Fibroblast of mammary gland (primary cell): ENCODE data around the gene NPAS4.

Experiments used
- DNase-seq: peaks from one replicate; pipeline ENCODE4 v3.0.0-alpha.2; 2010; ENCODE audit warnings: low read depth
- H3K4me3 ChIP-seq: 2 replicates; pipeline ENCODE4 v1.5.1; 2011; ENCODE audit warnings: low read depth, mild to moderate bottlenecking, low read length, moderate library complexity; ENCODE audit not compliant: control insufficient read depth
- TF ChIP-seq, protein P1 (sequence below): conservative IDR thresholded peaks from 2 replicates; pipeline ENCODE4 v1.5.1; 2011; ENCODE audit warnings: low read depth, low read length, inconsistent platforms; ENCODE audit not compliant: control insufficient read depth, insufficient read depth

Gene NPAS4

DNA sequence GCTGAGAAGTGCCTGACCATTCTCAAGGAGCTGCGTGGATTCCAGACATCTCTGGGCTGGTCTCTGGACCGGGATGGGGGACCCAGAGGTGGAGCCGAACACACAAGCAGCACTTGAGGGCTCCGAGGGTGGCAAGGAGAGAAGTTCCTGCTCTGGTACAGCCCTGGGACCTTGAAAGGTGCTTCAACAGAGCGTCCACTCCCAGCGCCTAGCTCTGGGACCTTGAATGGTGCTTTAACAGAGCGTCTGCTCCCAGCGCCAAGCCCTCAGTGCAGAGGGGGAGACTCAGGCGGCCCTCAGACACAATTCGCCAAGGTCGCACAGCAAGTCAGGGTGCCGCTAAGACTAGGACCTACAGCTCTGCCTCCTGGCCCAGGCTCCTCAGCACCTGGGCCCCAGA lies 10.6 kb upstream of the NPAS4 start:
- no peak overlapping the region for H3K4me3 ChIP-seq
- no peak for DNase-seq
- TF ChIP-seq, protein P1, sequence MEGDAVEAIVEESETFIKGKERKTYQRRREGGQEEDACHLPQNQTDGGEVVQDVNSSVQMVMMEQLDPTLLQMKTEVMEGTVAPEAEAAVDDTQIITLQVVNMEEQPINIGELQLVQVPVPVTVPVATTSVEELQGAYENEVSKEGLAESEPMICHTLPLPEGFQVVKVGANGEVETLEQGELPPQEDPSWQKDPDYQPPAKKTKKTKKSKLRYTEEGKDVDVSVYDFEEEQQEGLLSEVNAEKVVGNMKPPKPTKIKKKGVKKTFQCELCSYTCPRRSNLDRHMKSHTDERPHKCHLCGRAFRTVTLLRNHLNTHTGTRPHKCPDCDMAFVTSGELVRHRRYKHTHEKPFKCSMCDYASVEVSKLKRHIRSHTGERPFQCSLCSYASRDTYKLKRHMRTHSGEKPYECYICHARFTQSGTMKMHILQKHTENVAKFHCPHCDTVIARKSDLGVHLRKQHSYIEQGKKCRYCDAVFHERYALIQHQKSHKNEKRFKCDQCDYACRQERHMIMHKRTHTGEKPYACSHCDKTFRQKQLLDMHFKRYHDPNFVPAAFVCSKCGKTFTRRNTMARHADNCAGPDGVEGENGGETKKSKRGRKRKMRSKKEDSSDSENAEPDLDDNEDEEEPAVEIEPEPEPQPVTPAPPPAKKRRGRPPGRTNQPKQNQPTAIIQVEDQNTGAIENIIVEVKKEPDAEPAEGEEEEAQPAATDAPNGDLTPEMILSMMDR, result no peak

DNA sequence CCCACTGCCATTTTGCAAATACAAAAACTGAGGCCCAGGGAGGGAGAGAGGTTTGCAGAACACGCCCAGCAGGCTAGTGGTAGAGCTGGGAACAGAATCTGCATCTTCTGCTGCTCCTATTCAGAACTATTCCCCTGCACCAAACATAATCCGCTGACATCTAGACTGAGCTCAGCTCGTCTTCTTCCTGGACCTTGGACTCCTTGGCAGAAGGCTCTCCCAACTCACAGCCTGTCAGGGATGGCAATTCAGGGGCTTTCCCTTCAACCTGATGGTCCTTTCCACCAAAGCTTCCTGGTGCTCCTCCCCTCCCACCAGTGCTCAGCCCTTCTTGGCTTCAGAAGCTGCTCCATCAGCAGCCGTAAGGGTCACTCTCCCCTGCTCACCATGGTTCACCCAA lies 9.5 kb upstream of the NPAS4 start:
- TF ChIP-seq, protein P1, result no peak
- H3K4me3 ChIP-seq, result no peak overlapping the region
- DNase-seq, result no peak

DNA sequence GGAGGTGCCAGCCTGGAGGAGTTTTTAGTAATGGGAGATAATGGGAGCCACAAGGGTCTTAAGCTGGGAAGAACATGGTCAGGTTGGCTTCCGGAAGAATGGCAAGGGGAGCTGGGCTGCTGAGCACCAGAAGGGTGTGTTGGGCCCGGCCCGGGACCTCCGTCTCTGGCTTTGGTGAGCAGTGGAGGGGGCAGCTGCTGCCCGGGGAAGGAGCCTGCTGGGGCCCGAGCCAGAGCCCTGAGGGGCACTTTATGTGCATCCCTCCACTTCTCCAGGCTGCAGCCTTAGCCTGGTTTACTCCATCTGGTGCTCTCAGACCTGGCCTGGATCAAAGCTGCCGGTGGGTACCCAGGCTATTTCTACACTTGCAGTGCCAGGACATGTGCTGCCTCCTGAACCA lies 8.7 kb upstream of the NPAS4 start:
- TF ChIP-seq, protein P1, result no peak
- no peak overlapping the region for H3K4me3 ChIP-seq
- no peak for DNase-seq

DNA sequence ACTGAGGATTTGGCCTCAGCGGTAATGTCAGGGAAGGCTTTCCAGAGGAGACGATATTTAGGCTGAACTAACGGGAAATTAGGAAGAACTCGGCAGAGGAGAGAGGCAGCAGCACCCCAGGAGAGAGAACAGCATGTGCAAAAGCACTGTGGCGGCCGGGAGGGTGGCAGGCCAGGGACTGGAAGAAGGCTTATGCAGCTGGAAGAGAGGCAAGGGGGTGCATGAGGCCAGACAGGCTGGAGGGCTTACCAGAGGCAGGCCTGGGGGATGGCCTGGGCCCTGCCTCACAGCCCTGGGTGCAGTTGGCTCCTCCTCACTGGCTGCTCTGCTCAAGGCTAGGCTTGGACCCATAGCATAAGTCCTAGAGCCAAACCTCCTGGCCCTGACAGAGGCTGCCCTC lies 7.7 kb upstream of the NPAS4 start:
- no peak for DNase-seq
- no peak overlapping the region for H3K4me3 ChIP-seq
- TF ChIP-seq, protein P1, result no peak

DNA sequence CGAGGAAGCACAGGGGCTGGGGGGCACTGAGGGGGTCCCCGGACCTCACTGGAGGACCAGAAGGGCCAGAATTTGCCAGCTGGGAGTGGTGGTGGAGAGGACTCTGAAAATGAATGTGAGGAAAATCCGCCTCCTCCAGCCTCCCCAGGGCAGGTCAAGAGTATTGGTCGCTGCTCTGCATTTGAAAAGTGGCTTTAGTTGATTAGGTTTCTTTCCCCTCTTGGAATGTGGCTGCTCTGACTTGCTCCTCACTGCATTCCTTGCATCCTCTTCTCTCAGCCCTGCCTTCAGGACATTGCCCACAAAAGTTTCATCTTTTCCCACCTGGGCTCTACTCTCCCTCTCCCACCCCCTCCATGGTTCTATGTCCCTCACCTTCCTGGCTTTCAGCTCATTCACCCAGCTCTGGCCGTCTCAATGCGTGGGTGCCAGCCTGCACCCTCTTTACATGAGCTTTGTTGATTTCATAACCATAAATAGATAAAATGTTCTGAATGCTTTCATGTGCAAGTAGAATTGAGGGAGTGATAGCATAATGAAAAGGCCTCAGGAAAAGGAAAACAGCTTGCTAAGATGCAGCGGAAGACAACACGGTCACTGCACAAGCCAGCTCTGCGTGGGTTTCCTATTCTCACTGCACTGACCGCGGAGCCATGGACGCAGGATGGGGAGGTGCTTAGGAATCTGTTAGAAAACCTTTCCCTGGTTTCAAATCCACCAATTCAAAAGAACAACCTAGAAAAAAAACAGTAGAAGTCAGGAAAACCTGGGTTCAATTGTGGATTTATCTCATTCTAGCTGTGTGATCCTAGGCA lies 6.5 kb upstream of the NPAS4 start:
- DNase-seq, result no peak
- TF ChIP-seq, protein P1, result no peak
- no peak overlapping the region for H3K4me3 ChIP-seq

DNA sequence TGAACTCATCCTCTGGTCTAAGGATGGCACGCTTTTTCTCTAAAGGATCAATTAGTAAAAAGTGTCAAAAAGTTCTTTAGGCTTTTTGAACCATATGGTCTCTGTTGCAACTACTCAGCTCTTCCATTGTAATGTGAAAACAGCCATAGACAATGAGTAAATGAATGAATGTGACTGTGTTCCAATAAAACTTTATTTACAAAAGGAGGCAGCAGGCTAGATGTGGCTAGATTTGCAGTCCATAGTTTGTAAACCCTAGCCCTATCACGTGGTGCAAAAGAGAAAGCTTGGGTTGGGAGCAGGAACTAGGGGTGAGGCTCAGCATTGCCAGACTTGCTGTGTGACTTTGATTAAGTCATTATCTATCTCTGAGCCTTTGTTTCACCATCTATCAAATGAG lies 5.4 kb upstream of the NPAS4 start:
- no peak overlapping the region for H3K4me3 ChIP-seq
- DNase-seq, result no peak
- TF ChIP-seq, protein P1, result no peak
